NB4 (cell line): ENCODE data around the gene PRKAG1.

Experiments used
- DNase-seq: peaks from one replicate; pipeline ENCODE4 v3.0.0; 2010; ENCODE audit warnings: low read depth
- H3K4me3 ChIP-seq: one replicate; pipeline ENCODE4 v1.5.1; 2011; ENCODE audit warnings: mild to moderate bottlenecking, low read depth, low read length, moderate library complexity
- MAX ChIP-seq: IDR thresholded peaks from 2 replicates; pipeline ENCODE4 v1.6.1; 2011; ENCODE audit warnings: low read depth, low read length
- MYC ChIP-seq: IDR thresholded peaks from 2 replicates; pipeline ENCODE4 v1.6.1; 2011; ENCODE audit warnings: low read depth, low read length
- POLR2A ChIP-seq: IDR thresholded peaks from 2 replicates; pipeline ENCODE4 v1.6.1; 2011; ENCODE audit warnings: mild to moderate bottlenecking; ENCODE audit not compliant: insufficient read length; ENCODE audit errors: extremely low read depth
- TF ChIP-seq, protein P1 (sequence below): IDR thresholded peaks from one replicate; pipeline ENCODE4 v1.5.1; 2012; ENCODE audit warnings: low read depth, low read length

Gene PRKAG1

GRCh38 chr12:49059299-49060171, 41.0 kb upstream of the PRKAG1 start:
- TF ChIP-seq POLR2A = peak; percentile 8
- TF ChIP-seq, protein P1, sequence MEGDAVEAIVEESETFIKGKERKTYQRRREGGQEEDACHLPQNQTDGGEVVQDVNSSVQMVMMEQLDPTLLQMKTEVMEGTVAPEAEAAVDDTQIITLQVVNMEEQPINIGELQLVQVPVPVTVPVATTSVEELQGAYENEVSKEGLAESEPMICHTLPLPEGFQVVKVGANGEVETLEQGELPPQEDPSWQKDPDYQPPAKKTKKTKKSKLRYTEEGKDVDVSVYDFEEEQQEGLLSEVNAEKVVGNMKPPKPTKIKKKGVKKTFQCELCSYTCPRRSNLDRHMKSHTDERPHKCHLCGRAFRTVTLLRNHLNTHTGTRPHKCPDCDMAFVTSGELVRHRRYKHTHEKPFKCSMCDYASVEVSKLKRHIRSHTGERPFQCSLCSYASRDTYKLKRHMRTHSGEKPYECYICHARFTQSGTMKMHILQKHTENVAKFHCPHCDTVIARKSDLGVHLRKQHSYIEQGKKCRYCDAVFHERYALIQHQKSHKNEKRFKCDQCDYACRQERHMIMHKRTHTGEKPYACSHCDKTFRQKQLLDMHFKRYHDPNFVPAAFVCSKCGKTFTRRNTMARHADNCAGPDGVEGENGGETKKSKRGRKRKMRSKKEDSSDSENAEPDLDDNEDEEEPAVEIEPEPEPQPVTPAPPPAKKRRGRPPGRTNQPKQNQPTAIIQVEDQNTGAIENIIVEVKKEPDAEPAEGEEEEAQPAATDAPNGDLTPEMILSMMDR = no peak
- peak overlapping the region; percentile 81 for H3K4me3 ChIP-seq
- peak; percentile 60 for DNase-seq

DNA sequence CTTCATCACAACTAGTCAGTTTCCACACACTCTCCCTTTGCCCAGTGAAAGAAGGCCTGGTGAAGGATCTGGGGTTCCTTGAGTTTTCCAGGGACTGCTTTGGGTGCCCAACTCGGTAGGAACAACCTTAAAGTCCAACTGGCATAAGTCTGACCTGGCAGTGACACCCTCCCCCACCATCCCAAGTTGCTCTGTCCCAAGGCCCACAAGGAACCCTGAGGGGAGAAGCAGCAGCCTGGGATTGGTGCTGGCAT, 40.4 kb upstream of the PRKAG1 start:
- TF ChIP-seq POLR2A (no peak), MAX (no peak), MYC (no peak)
- TF ChIP-seq, protein P1 = no peak
- no peak for DNase-seq
- H3K4me3 ChIP-seq = peak overlapping the region; percentile 81

GRCh38 chr12:49058366-49059044, 39.9 kb upstream of the PRKAG1 start:
- no peak for DNase-seq
- TF ChIP-seq POLR2A = no peak
- TF ChIP-seq, protein P1 = no peak
- TF ChIP-seq MYC = no peak
- no peak for TF ChIP-seq MAX
- H3K4me3 ChIP-seq = peak overlapping the region; percentile 81

DNA sequence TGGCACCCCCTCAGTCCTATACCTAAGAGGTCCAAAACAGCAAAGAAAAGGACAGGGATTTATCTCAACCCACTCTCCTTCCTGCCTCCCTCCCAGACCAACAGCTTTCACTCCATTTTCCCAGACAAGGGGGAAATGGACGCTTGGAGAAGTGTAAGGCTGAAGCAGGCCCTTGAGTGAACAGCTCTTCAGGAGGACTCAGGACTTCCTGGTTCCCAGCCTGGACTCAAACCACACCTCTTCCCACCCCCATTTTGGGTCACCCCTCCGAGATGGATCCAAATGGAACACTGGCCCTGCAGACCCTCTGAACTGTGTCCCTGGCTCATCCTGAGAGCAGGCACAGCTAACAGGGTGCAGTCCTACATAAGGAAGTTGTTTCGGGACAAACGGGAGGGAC, 39.3 kb upstream of the PRKAG1 start:
- no peak for TF ChIP-seq MYC
- no peak for TF ChIP-seq MAX
- TF ChIP-seq, protein P1 = no peak
- H3K4me3 ChIP-seq = peak overlapping the region; percentile 81
- DNase-seq = peak; percentile 47

GRCh38 chr12:49055978-49056754, 37.6 kb upstream of the PRKAG1 start:
- peak overlapping the region; percentile 81 for H3K4me3 ChIP-seq
- DNase-seq = peak; percentile 98
- TF ChIP-seq POLR2A = peak; percentile 60
- peak; percentile 65 for TF ChIP-seq MAX
- peak; percentile 83 for TF ChIP-seq MYC
- TF ChIP-seq, protein P1 = no peak
